A204.1 (cell line): Measurements from ENCODE around the gene MARCKS.
"Not testable (repeated sequence)": the region's sequence is repeated elsewhere in the genome, so short reads cannot be mapped to it uniquely, and the experiment has no call there.

Source experiments
- FAIRE-seq: peaks from 2 replicates; lab custom pipeline; 2012; peaks lifted over from hg19 to GRCh38; lab: Jason Lieb, UNC

Gene MARCKS

DNA sequence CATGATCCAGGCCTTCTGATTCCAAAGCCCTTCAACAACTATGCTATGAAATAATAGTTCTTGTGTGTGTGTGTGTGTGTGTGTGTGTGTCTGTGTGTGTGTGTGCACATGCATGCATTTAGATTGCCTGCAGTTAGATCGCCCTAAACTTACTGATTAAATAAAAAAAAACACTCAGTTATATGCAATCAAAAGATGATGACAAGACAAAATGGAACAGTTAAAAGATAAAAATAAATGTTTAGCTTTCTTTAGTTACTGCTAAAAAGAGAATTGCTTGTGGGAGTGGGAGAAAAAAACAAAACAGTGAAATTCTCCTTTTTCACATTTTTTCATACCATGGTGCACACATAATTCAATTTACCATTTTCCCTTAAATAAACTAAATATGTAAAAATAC lies 29.4 kb downstream of the MARCKS start:
- no peak for FAIRE-seq

- no peak for FAIRE-seq
These were observed 31.3 kb downstream of the MARCKS start for GRCh38 chr6:113888493-113888892.

- no peak for FAIRE-seq
These were observed 31.9 kb downstream of the MARCKS start for GRCh38 chr6:113888956-113889630.

GRCh38 chr6:113893451-113893850 lies 36.3 kb downstream of the MARCKS start:
- no peak for FAIRE-seq

DNA sequence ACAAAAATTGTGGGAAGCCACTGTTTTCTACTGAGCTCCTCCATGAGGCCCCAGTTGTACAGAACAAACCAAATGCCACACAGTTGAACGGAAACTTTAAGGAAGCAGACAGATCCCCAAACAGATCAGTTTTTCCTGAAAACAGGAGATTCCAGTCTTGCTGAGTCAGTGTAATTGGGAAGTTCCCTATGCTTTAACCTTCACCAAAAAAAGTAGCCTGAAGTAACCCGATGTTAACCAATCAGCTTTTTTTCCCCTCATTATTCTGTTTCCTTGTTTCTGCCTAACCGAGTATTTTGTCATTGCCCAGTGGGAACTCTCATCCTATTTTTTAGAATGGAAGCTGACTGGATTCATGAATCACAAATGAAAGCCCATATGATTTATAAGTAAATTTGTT lies 36.7 kb downstream of the MARCKS start:
- no peak for FAIRE-seq

- FAIRE-seq = no peak
These were observed 37.8 kb downstream of the MARCKS start for GRCh38 chr6:113894712-113895674.

- no peak for FAIRE-seq
These were observed 44.3 kb downstream of the MARCKS start for GRCh38 chr6:113901482-113901881.

- no peak for FAIRE-seq
These were observed 46.7 kb downstream of the MARCKS start for GRCh38 chr6:113903666-113904330.

DNA sequence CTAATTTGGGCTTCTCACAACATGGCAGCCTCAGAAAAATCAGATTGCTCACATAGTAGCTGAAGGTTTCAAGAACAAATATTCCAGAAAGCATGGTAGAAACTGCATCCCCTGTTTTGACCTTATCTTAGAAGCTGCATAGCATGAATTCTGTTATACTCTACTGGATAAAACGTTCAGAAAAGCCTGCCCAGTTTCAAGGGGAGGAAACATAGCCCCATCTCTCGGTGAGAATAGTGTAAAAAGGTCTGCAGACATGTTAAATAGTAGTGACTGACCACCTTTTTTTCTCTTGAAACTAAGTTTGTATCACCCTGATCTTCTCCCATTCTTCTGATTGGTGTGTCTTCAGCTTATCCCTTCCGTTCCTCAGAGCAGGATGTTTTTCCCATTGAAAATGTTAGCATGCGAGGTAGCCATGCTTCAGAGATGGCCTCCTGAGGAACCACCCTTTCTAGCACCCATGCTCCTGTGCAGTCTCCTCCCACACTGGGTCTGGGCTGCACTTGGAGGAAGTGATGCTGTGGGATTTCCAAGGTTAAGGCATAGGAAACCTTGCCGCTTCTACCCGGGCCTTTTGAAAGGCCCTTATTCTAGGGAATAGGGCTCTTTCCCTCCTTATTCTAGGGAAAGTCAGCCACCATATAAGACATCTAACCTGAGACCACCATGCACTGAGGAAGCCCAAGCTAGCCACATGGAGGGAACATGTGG lies 50.1 kb downstream of the MARCKS start:
- no peak for FAIRE-seq

- FAIRE-seq = no peak
These were observed 51.7 kb downstream of the MARCKS start for GRCh38 chr6:113908801-113909200.

GRCh38 chr6:113909224-113909856 lies 52.2 kb downstream of the MARCKS start:
- FAIRE-seq = peak; percentile 76

GRCh38 chr6:113910285-113910684 lies 53.1 kb downstream of the MARCKS start:
- FAIRE-seq = not testable (repeated sequence)
